Inferior parietal cortex (tissue), 1 donor: ENCODE data around the gene MOG.

ENCODE experiments used
- DNase-seq: peaks from one replicate; pipeline ENCODE4 v3.0.0-alpha.2; 2016; ENCODE audit errors: extremely low spot score

Gene MOG

DNA sequence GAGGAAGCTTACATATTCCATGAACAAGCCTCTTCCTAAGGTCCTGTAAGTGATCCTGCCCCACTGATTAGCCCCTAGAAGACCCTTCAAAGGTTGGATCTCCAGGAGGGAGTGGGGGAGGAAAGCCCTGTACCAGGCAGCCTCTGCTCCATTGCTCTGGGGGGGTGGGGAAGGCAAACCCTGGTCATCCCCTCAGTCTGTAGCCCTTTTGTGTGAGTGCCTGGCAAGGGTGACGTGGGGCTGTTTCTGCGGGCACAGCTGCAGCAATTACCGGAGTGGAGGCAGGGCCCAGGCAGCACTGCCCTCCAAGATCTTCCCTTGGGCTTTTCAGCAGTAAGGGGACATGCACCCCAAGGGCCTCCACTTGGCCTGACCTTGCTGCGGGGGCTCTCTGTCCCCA, at the start of gene MOG:
Gene MOG (plus strand): TSS at position 295 of the 400 bp plus-strand sequence. CDS start 118 bp downstream, outside the sequence.
- peak; percentile 75 for DNase-seq

DNA sequence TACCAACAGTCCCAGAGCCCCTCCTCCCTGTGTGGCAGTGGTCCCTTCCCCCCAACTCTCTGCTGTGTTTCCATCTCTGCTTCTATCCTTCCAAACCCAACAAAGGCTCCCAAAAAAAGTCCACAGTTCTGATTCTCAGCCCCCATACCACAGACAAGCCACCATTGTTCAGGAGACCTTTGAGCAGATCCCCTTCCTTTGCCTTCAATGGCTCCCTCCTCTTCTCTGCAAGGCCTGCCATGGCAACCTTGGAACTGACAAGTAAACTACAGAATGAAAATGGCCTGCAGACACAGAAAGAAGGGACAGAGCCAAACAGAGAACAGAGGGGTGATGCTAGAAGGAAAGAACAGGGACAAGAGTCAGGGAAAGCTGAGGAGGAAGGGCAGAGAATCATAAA, 48.8 kb upstream of the MOG start:
- no peak for DNase-seq

DNA sequence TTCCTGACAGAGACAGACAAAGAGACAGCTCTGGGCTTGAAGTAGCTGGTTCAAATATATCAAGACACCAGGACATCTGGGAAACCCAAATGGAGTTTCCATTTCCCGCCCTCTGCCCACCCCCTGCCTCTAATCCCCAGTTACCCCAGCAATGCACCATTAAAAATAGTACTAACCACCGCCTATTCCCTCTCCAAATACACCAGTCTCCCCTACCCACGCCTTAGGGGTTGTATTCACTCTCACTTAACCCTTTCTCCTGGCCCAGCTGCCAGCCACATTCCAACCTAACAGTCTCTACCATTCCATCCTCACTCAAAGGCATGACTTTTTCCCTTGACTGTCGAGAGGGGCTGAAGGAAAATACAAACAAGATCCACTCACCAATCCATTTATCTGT, 46.4 kb upstream of the MOG start:
- DNase-seq = no peak

DNA sequence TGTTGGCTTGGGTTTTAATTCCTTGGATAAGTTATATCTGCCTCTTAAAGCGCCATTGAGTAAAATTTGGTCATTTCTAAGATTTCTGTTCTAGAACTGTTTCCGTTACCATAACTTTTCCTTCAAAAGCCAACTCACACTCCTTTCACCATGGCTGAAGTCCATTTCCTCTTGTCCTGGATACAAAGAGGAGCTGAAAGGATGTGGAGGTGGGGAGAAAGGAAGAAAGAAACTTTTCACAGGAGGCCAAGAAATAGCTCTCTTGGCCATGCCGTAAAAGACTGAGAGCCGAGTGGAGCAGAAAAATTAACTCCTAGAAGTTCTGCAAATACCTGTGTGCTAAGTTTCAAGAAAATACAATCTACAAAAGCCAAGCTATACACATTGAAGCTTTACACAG, 45.5 kb upstream of the MOG start:
- DNase-seq = no peak

DNA sequence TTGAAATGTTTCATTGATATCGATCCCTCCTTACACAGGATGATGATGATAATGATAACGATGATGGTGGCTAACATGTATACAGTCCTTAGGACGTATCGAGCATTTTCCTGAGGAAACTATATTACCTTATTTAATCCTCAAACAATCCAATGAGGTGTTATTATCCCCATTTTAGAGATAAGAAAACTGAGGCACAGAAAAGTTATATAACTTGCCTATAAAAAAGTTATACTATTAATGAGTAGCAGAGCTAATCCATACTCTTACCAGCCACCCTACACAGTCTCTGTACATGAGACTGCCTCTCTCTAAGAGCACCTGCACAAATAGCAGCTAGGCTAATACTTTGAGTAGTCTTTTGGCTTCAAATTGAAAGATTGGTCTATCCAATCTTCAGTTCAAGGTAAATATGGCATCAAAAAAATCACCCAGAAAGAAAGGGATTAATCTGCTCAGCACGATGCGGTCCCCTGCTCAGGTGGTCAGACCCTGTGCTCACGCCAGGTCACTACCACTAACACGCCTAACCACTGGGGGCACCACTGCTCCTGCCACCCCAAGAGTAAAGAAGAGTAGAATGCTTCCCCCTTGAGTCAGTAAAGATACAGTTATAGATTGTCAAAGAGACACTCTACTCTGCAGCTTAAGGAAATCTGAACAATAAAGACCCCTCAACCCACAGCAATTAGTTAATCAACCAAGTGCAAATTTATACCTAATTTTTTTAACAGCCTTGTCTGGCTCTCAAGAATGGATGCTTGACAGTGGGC, 38.9 kb upstream of the MOG start:
- no peak for DNase-seq

DNA sequence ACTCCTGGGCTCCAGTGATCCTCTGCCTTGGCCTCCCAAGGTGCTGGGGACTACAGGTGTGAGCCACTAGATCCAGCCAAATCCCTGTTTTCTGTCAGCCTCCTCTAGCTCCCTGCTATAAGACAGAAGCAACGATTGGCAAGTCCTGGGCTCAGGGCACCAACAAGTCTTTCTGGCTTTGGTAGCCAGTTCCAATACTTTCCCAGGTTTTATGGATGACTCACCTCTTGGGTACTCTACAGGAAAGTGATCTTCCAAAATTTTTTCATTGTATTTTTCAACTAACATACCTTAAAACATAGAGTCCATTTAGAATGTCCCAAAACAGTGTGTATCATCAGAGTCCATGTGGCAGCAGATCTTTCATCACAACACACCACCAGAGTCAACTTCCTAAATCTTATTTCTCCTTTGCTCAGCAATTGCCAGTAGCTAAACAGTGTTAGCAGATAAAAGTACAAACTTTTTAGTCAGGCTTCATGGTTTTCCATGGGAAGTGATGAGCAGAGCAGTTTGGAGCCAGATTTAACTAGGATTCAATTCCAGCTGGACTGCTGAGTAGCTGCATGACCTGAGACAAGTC, 37.2 kb upstream of the MOG start:
- DNase-seq = no peak

DNA sequence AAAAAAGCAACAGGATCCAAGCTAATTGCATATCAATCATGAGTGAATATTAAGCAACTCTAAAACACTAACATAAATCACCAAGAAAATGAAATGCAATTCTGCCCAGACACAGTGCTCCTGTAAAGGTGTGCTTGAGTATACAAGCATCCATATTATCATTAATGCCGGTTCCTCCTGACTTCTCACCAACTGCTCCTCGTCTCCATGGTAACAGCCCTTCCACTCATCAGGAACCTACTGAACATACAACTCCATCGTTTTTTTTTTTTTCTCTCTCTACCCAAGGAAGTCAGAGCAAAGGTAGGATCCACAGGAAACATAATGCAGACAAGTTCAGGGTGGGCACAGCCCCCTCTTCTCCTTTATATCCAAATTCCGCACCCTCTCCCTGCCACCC, 36.3 kb upstream of the MOG start:
- no peak for DNase-seq

DNA sequence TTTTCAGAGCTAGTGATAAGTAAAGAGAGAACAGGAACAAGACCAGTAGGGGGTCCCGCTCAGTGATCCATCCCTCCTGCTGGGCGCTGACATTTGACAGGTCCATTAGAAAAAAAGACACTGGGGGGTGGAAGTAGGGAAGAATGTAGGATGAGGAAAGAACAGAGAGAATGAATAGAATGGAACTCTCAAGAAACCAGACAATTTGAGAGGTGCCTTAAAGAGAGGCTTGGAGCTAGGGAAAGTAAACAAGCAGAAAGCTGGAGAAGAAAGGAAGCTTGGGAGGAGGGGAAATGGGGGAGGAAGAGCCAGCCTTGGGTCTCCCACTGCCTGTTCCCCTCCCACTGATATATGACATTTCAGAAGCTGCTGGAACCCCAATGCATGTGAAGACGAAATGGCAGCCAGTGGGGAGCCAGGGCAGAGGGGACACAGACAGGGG, 32.4 kb upstream of the MOG start:
- DNase-seq = no peak

DNA sequence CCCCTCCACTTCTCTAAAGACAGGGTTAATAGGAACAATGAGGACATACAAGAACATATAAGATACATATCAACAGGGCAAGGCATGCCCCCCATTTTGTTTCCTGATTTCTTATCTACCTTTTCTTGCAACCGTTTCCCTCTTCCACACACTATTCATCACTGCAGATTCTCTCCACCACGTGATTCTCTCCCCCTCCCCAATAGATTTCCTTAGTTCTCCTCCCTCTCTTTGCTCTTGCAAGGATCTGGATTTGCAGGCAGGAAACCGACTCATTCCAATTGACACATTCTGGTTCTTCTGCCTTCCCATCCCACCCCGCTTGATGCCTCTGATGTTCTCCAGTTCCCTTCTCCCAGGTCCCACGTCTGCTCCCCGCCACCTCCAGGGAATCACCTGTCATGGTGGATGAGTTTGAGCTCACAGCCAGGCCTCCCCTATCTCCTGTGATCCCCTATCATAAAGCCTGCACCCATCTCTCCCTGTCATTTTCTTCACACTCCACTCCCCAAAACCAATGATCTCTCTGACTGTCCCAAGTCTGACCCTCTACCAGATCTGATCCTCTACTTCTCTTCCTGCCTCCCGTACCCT, 31.5 kb upstream of the MOG start:
- no peak for DNase-seq

DNA sequence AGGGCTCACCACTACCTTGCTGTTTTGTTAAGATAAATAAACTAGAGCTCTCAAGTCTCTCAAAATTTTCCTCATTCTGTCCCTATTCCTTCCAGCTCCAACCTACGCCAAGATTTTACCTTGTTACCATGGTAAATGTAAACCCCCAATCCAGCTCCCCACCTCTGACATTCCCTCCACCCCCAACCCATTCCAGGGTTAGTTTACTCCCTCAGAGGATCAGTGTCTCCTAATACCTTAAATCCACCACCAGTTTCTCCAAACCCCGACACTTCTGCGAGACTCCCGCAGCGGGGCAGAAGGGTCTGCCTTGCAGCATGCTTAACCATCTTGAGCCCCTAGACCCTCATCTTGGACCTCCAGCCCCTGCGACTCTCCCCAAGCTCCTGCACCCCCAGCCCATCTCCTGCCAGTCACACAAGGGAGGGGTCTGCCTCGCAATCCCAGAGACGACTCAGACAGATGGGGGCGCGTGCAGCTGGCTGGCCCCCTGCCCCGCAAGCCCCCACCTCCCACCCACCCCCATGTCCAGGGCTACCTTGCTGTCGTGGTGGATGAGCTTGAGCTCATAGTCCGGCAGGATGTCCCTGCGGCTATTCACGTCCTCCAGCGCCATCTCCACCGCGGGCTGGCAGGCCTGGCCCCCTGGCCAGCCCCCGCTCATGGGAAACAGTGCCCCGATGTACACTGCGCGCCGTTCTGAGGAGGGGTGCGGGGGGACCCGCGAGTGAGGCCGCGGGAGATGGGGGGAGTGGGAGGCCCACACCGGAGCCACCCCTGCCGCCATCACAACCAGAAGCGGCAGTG, 29.7 kb upstream of the MOG start:
- DNase-seq = no peak

DNA sequence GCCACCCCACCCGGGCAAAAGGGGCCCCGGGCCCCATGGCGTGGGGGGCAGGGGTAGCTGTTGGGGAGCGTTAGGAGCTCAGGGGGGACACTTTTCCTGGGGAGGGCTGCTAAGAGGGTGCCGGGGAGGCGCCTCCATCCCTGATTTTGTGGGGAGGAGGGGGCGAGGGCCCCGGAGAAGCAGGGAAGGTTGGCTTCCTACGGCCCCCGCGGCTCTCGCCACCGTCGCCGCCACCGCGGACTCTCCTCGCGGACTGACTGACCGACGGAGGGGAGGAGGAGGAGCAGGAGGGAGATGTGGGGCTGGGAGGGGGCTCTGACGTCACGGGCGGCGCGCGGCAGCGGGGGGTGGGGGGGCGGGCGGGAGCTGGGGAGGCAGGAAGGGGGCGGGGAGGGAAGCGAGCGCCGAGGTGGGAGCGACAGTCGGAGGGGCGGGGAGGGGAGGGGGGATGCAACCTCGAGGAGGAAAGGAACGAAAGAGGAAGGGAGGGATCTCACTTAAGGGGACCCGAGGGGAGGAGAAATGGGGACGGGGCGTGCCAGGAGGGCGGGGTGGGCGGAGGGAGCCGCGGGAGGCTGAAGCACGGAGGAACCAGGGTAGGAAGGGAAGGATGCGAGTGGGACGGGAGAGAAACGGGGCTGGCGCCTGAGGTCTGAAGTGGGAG, 29.0 kb upstream of the MOG start:
- no peak for DNase-seq

DNA sequence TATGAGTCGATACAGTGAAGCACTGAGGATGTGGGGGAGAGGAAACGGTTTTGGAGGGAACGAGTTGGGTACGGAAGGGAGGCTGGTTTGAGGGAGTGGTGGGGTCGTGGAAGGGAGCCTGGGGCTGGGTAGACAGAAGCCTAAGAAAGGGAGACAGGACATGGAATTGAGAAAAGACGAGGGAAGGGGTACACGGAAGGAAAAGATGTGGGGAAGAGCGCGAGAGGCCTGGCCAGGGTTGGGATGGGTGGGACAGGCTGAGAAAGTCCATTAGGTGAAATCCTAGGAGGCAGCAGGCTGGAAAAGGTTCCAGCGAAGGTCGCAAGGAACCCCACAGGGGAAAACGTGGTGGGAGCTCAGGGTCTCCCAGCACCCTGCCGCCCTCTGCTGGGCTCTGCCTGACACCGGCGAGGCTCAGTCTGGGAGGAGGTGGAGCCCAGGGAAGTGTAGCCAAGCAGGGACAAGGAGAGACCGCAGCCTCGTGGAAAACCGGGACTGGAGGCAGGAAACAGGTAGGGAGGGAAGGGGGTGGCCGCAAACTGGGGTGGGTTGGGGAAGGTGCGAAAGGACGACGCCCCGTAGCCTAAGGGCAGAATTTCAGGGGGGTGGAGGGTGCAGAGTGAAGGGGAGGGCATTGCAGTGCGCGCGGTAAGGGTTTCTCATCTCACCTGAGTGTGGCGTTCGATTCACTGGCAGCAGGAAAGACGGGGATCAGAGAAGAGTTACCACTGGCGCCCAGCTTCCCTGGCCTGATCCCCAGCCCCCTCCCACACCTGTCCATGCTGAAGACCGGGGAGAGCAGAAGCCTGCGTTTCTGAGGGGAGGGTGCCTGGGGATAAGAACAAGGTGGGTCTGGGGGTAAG, 28.2 kb upstream of the MOG start:
- peak; percentile 78 for DNase-seq

DNA sequence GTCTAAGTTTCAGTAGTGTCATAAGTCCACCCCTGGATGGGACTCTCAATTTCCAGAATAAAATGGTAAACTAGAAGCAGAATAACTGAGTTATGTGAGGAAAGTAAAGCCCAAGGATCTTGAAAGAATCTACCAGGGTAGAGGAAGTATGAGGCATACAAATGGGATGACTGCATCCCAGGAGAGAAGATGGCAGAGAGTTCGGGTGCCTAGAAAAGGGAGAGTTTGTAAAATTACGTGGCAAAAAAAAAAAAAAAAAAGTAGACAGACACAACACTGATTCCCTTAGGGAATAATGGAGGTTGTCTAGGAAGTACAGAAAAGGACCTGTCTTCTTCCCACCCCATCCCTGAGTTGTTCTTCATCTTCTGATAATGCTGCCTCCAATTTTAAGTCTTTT, 27.3 kb upstream of the MOG start:
- DNase-seq = no peak

DNA sequence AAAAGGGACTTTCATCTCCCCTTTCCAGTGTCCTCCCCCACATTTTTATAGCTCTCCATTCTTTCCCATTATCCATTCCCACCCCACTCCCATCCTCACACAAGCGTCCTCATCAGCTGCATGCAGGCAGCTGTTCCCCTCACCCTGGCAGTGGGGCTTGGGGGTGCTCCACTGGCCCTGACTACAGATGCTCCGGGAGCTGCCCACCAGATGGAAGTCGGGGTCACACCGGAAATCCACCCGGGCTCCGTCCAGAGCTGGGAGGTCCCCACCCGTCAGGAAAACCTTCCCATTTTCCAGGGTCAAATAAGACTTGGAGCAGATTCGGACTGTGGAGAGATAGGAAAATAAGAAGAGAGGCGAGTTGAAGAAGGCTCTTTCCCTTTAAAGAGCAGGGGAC, 26.6 kb upstream of the MOG start:
- no peak for DNase-seq

DNA sequence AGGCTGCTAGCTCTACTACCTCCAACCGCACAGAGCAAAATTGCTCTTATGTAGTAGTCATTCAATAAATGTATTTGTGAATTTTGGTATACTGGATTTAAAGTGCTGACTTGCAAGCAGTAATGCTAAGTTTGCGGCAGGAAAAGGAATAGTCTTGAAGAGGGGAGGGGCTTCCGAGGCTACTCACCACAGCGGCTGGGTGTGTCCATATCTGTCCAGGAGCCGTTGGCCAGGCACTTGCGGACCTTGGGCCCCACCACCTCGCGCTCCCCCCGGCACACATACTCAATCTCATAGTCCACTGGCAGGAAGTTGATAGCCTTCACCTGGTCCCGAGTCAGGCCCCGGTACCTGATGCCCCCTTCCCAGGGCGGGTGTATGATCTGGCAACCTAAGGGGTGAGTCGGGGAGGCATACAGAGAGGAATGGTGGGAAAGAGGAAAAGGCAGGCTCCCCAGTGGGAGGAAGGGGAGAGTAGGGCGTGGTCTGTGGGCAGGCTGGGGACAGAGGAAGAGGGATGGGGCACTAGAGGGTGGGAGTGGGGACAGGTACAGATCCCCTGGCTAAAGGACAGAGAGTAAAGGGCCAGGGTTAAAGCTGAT, 25.6 kb upstream of the MOG start:
- no peak for DNase-seq

DNA sequence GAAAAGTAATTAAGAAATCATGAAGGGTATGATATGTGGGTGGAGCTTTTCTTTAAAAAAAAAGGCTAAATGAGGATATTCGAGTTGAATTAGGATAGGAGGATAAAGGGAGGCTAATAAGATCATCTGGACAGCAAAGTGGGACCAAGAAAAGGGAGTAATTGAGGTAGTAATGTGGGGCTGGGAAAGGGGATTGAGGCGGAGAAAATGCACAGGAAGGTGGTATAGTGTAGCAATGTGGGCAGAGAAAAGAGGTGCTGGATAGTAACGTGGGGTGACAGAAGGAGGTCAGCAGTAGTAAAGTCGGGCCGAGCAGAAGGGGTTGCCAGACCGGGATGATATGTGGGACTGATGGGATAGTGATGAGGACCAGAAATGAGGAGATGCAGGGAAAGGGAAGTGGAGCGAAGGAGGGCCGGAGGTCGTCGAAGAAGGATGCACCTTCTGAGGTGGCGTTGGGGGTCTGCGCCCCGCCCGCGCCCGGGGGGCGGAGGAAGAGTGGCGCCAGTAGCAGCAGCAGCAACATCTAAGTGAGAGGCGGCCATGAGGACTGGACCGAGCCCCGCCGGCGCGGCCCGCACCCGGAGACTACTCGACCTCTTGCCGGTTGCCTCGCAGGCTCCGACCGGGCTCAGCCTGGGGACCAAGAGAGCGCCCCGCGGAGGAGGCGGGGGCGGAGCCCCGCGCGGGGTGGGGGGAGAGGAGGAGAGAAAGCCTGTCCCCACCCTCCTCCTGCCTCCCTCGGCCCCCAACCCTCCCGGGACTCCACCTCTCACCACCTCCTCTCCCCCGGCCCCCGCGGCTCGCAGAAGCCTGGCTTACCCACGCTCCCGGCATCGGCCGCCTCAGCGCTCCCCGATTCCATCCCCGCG, 24.8 kb upstream of the MOG start:
- DNase-seq = no peak

DNA sequence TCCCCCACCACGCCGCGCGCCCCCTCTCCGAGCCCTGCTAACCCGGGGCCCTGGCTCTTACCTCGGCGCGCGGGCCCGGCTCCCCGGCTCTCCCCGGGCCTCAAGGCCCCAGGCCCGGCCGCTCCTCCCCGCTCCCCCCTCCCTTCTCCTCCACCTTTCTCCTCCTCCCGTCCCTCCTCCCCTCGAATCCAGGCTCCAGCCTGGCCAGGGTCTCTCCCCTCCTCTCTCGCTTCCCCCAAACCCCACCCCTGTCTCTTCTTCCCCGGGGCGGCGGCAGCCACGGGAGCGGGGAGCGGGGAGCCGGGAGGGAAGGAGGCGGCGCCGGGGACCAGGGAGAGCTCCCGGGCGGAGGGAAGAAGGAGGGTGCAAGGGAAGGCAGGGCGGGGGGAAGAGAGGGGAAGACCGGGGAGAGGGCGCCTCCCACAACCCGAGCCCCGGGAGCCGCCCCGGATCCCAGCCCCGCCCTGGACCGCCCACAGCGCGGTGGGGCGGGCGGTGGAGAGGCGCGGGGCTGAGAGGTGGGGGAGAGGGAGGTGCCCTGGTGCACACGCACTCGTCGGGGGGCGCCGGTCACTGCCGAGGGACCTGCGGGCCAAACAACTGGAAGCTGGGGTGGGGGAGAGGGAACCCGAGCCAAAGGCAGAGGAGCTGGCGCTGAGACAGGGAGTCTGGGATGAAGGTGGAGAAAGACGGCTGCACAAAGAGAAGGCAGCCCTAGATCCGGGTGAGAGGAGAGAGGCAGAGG, 23.9 kb upstream of the MOG start, which contains the start of gene GABBR1:
Gene GABBR1 (minus strand): TSS at position 395 of the 745 bp plus-strand sequence. CDS start 798 bp downstream, outside the sequence.
- DNase-seq = no peak

DNA sequence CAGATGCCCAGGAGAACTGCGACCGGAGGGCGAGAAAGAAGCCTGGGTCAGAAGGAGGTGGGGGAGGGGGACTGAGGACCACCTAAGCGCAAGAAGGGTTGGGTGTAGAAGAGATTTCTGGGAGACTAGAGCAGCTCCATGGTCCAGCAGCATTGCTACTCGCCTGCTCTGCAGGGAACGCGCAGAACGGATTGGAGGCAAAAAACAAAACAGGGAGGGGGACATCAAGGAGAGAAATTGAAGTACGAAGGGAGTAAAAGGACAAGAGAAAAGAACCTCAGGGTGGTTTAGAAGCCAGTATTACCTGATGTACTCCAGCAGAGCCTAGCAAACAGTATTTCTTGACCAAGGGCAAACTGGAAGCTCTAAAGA, 23.4 kb upstream of the MOG start:
- no peak for DNase-seq

DNA sequence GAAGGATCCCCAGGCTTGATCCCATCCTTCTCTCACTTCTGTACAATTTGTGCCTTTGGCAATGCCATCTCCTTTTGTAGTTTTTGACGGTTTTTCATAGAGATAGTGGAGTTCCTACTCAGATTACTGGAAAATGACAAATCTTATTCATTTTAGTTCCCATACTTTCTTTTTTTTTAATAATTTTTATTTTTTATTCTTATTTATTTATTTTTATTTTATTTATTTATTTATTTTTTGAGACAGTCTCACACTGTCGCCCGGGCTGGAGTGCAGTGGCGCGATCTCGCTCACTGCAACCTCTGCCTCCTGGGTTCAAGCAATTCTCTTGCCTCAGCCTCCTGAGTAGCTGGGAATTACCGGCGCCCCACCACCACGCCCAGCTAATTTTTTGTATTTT, 19.6 kb upstream of the MOG start:
- no peak for DNase-seq
